HG03571 (cell line): ENCODE results near the gene CD40.

Experiments used
- ATAC-seq: cut with Tn5 transposase; IDR thresholded peaks from one replicate; pipeline ENCODE4 v1.9.1; 2021; ENCODE audit not compliant: unreplicated experiment

Gene CD40

DNA sequence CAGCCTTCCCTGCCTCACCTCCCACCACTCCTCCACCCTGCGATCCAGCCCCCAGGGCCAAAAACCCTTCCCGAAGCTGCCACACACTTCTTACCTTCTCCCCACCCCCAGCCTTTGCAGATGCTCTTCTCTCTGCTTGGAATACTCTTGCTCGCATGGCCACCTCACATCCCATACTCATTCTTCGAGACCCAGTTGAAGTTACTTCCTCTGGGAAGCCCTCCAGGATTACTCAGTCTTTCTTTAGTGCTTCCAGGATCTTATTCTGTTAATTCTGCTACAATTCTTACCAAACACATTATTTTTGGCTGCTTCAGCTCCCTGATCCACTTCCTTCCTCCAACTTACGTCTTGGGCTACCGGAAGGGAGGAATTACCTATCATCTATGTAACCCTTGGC is 54.3 kb downstream of the CD40 start:
- no peak for ATAC-seq

DNA sequence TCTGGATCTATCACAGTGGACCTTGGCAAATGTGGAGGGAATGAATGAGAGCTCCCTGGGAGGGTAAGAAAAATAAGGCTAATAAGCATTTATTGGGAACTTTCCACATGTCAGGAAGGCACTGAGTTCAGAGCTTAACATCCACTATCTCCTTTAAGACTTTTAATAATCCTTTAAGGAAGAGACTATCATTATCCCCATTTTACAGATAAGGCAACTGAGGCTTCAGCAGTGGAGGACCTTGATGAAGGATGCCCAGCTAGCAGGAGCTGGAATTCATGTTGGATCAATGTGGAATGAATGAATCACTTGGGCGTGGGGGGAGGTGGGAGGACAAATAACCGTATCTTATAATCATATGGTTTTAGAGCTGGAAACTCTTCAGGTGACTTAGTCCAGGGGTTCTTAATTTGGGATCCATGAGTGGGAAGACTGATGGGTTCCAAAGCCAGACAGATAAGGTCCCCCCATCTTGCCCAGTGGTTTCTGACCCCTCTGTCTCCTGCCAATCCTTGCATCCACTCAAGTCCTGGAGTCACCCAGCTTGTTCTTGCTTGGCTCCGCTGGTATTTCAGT is 54.9 kb downstream of the CD40 start:
- no peak for ATAC-seq

DNA sequence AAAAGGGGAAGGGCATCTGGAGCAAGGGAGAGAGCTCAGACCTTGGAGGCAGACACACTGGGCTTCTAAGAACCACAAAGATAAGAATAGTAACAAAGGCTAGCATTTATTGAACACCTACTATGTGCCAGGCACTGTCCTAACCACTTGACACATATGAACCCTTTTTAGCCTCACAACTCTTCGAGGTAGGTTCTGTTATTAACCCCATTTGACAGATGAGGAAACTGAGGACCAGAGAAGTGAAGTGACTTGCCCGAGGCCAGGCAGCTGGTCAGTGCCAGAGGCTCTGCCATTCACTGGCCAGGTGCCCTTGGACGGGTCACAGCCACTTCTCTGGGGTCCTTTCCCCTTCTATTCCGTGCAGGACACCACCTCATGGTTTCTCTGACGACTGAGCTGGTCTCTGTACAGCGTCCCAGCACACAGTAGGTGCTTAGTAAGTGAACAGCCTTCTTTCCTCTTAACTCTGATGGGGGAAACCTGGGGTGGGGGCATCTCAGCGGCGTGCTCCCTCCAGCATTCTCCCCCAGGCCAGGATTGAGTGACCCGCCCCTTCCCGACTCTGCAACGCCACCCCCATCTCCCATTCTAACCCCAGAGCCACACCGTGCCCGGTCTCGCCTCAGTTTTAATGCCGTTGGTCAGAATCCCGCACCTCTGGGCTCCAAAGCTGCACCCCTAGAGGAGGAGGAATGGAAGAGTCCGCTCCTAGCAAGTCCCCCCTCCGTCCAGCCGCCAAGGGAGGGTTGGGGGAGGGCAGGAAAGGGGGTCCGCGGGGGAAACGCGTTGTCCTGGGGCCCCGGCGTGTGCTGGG is 55.7 kb downstream of the CD40 start:
- ATAC-seq = no peak

DNA sequence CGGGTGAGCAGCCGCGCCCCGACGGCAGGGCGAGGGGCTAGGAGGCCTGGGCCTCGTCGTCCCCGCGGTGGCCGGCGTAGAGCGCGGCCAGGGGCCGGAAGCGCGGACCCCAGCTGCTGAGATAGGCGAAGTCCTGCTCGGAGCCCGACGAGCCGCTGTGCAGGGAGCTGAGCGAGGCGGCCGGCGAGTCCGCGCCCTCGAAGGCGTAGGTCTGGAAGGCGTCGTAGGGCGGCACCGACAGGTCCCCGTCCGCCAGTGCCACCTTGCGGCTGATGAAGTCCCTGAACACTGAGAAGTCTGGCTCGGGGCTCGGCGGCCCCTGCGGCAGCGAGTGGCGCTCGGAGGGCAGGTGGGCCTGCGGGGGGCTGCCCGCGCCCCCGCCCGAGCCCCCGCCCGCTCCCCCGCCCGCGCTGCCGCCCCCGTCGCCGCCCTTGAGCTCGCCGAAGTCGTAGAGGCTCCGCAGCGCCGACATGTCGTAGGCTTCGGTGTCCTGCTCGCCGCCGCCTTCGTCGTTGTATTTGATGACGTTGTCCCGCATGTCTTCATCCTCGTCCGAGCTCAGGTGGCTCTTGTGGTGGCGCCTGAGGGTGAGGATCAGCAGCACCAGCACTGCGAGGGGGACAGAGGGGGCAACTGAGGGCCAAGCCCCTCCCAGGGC is 56.5 kb downstream of the CD40 start:
- no peak for ATAC-seq

DNA sequence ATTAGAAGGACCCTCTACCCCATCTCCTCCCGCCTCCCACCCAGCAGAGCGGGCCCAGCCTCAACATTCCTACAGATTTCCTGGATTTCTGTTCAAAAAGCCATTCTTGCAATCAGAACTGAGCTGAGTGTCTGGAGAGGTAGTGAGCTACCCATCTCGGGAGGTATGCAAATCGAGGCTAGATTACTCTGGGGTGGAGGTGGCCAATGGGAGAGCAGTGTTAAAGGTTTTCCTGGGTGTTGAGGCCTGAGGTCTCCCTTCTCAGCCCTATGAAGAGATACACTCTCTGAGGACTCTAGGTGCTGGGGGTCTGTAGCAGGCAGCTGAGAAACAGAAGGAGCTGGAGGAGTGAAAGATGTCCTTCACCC is 57.0 kb downstream of the CD40 start:
- ATAC-seq = no peak

DNA sequence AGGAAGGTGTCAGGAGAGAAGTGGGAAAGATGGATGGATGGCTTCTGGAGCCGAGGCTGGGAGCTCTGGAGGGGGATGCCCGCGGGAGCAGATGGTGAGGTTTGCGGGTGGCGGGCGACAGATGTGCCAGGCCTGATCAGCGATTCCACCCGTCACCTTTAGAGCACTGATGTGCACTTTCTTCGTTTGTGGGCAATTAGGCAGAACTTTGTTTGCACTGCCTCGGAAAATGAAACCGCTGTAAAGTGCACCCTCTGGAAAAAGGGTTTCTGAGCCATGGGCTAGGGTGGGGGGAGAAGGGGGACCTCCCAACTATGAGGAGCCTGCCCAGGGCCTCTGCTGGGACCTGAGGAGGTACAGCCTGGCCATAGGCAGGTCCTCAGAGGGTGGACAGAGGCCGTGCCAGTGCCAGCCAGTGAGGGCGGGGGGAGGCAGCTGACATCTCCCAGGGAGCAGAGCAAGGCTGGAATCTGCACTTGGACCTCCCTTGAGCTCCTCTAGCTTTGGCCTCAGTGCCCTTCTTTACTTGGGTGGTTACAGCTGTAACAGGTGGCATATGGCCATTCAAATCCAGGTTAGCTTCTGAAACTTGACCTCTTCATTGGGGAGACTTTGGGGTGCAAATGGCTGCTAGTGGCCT is 58.7 kb downstream of the CD40 start:
- ATAC-seq = no peak

DNA sequence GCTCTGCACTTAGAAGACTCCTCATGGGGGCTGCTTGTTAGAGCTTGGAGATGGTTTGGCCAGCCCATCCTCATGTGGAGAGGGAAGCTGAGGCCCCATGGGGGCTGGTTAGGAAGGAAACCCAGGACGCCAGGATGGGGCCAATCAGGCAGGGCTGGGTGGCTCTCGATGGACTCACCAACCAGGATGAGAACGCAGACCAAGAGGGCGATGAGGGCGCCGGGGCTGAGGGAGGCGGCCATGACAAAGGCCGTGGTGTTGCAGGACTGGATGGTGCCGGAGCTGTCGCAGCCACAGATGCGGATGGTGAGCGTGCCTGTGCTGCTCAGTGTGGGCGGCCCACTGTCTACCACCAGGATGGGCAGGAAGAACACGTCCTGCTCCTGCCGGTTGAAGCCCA is 59.7 kb downstream of the CD40 start:
- ATAC-seq = no peak

DNA sequence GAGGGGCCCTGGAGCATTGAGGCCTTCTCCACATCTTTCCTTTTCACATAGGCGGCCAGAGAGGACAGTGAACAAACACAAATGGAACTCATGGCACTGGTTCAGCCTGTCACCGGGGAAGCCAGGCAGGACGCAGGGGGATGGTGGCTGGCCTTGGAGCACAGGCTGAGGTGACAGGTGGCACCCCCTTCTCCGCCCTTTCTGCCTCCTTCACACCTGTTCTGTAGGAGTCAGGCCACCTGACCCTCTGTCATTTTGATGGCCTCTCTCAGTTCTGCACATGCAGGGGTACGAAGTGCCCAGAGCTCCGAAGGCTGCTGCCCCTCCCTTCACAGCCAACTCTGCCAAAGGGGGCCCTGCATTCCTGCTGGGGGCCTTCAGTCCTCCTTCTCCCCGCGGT is 60.8 kb downstream of the CD40 start:
- ATAC-seq = no peak
